ENCODE data around the gene GTPBP4. TPM values are rescaled to one million over a fixed set of nuclear protein-coding genes. Genes with fewer than 3 reads are reported as not detected.
A peak's percentile ranks its signal among the peaks of the same experiment; 100 is the strongest.

GTPBP4 gene
- total and polyA plus RNA-seq, 2 of the 13 experiments (the other 11 are each of a cell fraction or from before 2014, with no cell fraction given) = 24.1 to 85.5 TPM

DNA sequence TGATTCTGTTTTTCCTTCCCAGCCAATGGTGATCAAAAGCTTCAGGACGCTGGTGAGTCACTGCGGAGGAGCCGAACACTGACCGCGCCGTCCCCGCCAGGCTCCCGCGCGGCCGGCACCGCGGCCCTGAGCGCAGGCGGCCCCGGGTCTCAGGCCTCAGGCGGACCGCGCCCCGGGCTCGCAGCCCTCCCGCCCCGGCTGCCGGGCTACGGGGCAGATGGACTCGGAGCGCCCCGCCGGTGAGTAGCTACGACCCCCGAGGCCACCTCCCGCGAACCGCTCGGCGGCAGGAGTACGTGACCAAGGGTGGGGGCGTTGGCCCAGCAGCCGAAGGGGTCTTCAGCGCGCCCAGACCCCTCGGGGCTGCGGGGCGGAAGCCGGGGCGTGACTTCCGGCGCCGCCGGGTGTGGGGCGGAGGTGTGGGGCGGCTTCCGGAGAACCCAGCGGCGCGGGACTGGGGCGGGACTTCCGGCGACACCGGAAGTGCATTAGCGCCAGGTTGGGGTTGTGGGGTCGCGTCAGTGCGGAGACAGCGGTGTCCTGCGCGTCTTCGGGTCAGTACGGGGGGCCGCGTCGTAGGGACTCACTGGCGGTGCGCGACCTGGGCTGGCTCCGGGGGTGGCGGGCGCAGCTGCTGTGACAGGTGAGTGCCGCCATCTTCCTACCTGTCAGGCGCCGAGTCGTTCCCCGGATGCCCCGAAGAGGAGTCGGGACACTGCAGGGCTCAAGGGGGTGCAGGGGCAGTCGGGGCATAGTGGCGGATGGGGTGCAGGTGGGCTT lies 68.3 kb downstream of the GTPBP4 start, which contains the start of gene WDR37 (continued):
- TF ChIP-seq, protein P1, sequence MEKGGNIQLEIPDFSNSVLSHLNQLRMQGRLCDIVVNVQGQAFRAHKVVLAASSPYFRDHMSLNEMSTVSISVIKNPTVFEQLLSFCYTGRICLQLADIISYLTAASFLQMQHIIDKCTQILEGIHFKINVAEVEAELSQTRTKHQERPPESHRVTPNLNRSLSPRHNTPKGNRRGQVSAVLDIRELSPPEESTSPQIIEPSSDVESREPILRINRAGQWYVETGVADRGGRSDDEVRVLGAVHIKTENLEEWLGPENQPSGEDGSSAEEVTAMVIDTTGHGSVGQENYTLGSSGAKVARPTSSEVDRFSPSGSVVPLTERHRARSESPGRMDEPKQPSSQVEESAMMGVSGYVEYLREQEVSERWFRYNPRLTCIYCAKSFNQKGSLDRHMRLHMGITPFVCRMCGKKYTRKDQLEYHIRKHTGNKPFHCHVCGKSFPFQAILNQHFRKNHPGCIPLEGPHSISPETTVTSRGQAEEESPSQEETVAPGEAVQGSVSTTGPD (CRISPR knock-in tag; IDR thresholded peaks at IDR 0.05) = no peak
- TF ChIP-seq NR1H2 (CRISPR knock-in tag; IDR thresholded peaks at IDR 0.05; ENCODE audit: borderline replicate concordance, low read depth) = no peak
- no peak for TF ChIP-seq ZBTB21 (CRISPR knock-in tag; IDR thresholded peaks at IDR 0.05)
- TF ChIP-seq, protein P2, sequence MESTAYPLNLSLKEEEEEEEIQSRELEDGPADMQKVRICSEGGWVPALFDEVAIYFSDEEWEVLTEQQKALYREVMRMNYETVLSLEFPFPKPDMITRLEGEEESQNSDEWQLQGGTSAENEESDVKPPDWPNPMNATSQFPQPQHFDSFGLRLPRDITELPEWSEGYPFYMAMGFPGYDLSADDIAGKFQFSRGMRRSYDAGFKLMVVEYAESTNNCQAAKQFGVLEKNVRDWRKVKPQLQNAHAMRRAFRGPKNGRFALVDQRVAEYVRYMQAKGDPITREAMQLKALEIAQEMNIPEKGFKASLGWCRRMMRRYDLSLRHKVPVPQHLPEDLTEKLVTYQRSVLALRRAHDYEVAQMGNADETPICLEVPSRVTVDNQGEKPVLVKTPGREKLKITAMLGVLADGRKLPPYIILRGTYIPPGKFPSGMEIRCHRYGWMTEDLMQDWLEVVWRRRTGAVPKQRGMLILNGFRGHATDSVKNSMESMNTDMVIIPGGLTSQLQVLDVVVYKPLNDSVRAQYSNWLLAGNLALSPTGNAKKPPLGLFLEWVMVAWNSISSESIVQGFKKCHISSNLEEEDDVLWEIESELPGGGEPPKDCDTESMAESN (CRISPR knock-in tag; conservative IDR thresholded peaks at IDR 0.05) = peak; percentile 91; the same call in 1 of the 2 replicates
- TF ChIP-seq SMARCC2 (IDR thresholded peaks at IDR 0.05) = no peak
- TF ChIP-seq, protein P3, sequence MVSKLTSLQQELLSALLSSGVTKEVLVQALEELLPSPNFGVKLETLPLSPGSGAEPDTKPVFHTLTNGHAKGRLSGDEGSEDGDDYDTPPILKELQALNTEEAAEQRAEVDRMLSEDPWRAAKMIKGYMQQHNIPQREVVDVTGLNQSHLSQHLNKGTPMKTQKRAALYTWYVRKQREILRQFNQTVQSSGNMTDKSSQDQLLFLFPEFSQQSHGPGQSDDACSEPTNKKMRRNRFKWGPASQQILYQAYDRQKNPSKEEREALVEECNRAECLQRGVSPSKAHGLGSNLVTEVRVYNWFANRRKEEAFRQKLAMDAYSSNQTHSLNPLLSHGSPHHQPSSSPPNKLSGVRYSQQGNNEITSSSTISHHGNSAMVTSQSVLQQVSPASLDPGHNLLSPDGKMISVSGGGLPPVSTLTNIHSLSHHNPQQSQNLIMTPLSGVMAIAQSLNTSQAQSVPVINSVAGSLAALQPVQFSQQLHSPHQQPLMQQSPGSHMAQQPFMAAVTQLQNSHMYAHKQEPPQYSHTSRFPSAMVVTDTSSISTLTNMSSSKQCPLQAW (CRISPR knock-in tag; IDR thresholded peaks at IDR 0.05) = 0 out of 2 replicates have a peak, but pooled peaks have one; percentile 12
- no peak; the same call in 1 of the 2 replicates for TF ChIP-seq ZSCAN25 (CRISPR knock-in tag; IDR thresholded peaks at IDR 0.05)
- no peak for TF ChIP-seq TBL1XR1 (IDR thresholded peaks at IDR 0.05; ENCODE audit: borderline replicate concordance, low read length, partially characterized antibody)
- TF ChIP-seq ZNF460 (CRISPR knock-in tag; IDR thresholded peaks at IDR 0.05; ENCODE audit: borderline replicate concordance) = no peak
- TF ChIP-seq, protein P4, sequence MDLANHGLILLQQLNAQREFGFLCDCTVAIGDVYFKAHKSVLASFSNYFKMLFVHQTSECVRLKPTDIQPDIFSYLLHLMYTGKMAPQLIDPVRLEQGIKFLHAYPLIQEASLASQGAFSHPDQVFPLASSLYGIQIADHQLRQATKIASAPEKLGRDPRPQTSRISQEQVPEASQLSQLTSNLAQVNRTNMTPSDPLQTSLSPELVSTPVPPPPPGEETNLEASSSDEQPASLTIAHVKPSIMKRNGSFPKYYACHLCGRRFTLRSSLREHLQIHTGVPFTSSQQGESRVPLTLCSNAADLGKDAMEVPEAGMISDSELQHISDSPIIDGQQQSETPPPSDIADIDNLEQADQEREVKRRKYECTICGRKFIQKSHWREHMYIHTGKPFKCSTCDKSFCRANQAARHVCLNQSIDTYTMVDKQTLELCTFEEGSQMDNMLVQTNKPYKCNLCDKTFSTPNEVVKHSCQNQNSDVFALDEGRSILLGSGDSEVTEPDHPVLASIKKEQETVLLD (CRISPR knock-in tag; IDR thresholded peaks at IDR 0.05; ENCODE audit: low read depth) = peak; percentile 80
- TF ChIP-seq, protein P5, sequence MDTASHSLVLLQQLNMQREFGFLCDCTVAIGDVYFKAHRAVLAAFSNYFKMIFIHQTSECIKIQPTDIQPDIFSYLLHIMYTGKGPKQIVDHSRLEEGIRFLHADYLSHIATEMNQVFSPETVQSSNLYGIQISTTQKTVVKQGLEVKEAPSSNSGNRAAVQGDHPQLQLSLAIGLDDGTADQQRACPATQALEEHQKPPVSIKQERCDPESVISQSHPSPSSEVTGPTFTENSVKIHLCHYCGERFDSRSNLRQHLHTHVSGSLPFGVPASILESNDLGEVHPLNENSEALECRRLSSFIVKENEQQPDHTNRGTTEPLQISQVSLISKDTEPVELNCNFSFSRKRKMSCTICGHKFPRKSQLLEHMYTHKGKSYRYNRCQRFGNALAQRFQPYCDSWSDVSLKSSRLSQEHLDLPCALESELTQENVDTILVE (CRISPR knock-in tag; IDR thresholded peaks at IDR 0.05) = peak; percentile 46; the same call in 1 of the 2 replicates
- no peak for TF ChIP-seq KLF13 (CRISPR knock-in tag; IDR thresholded peaks at IDR 0.05)
- no peak for TF ChIP-seq NONO (IDR thresholded peaks at IDR 0.05)
- peak; percentile 54 for TF ChIP-seq NONO (CRISPR knock-in tag; conservative IDR thresholded peaks at IDR 0.05)
- peak; percentile 52; the same call in 1 of the 2 replicates for TF ChIP-seq POGZ (CRISPR knock-in tag; IDR thresholded peaks at IDR 0.05)
- TF ChIP-seq ARHGAP35 (CRISPR knock-in tag; IDR thresholded peaks at IDR 0.05; ENCODE audit: borderline replicate concordance) = peak; percentile 2; the same call in 1 of the 2 replicates
- no peak for TF ChIP-seq PRPF4 (IDR thresholded peaks at IDR 0.05; ENCODE audit: low read depth, low read length, poor library complexity, severe bottlenecking)
- no peak for TF ChIP-seq SRSF4 (IDR thresholded peaks at IDR 0.05; ENCODE audit: low read depth, low read length, poor library complexity, severe bottlenecking)
- TF ChIP-seq ZNF101 (CRISPR knock-in tag; IDR thresholded peaks at IDR 0.05; ENCODE audit: borderline replicate concordance, low read depth) = no peak
- no peak; the same call in 1 of the 2 replicates for TF ChIP-seq ZNF678 (CRISPR knock-in tag; IDR thresholded peaks at IDR 0.05)
- TF ChIP-seq, protein P6, sequence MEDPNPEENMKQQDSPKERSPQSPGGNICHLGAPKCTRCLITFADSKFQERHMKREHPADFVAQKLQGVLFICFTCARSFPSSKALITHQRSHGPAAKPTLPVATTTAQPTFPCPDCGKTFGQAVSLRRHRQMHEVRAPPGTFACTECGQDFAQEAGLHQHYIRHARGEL (CRISPR knock-in tag; IDR thresholded peaks at IDR 0.05) = no peak

Measured in HepG2 (cell line).